ENCODE data around the gene PCK1.

Gene PCK1

GRCh38 chr20:57566803-57567459, 6.0 kb downstream of the PCK1 start:
- POLR2A ChIA-PET, result no interaction called here
- DNase-seq (ENCODE audit: low read depth, low spot score), result no peak
- no peak overlapping the region for H3K4me3 ChIP-seq (ENCODE audit: low read depth, low read length)
- CTCF ChIA-PET, result no interaction called here
- no peak for TF ChIP-seq CTCF (IDR thresholded peaks at IDR 0.05; ENCODE audit: insufficient read depth, low read length, missing control alignments)

GRCh38 chr20:57567471-57568079, 6.7 kb downstream of the PCK1 start:
- ChIA-PET POLR2A (no interaction called here), CTCF (interaction anchor here (1.1 kb wide), 1 partner anchor 25 kb away, joined by 3 read pairs; no protein-coding TSS in a partner anchor)
- DNase-seq (ENCODE audit: low read depth, low spot score), result no peak
- H3K4me3 ChIP-seq (ENCODE audit: low read depth, low read length), result no peak overlapping the region
- no peak for TF ChIP-seq CTCF (IDR thresholded peaks at IDR 0.05; ENCODE audit: insufficient read depth, low read length, missing control alignments)

- ChIA-PET CTCF (interaction anchor here (1.1 kb wide), 1 partner anchor 25 kb away, joined by 3 read pairs; no protein-coding TSS in a partner anchor), POLR2A (no interaction called here)
- TF ChIP-seq CTCF (IDR thresholded peaks at IDR 0.05; ENCODE audit: insufficient read depth, low read length, missing control alignments), result no peak
- DNase-seq (ENCODE audit: low read depth, low spot score), result no peak
- H3K4me3 ChIP-seq (ENCODE audit: low read depth, low read length), result no peak overlapping the region
Observed at GRCh38 chr20:57568088-57568896, 7.4 kb downstream of the PCK1 start.

GRCh38 chr20:57568960-57569359, 8.1 kb downstream of the PCK1 start:
- no peak for TF ChIP-seq CTCF (IDR thresholded peaks at IDR 0.05; ENCODE audit: insufficient read depth, low read length, missing control alignments)
- DNase-seq (ENCODE audit: low read depth, low spot score), result no peak
- H3K4me3 ChIP-seq (ENCODE audit: low read depth, low read length), result no peak overlapping the region
- ChIA-PET POLR2A (no interaction called here), CTCF (no interaction called here)

- CTCF ChIA-PET, result interaction anchor here (0.6 kb wide), 1 partner anchor 16 kb away, joined by 3 read pairs; no protein-coding TSS in a partner anchor
- DNase-seq (ENCODE audit: low read depth, low spot score), result no peak
- POLR2A ChIA-PET, result no interaction called here
- H3K4me3 ChIP-seq (ENCODE audit: low read depth, low read length), result no peak overlapping the region
- TF ChIP-seq CTCF (IDR thresholded peaks at IDR 0.05; ENCODE audit: insufficient read depth, low read length, missing control alignments), result no peak
Observed at GRCh38 chr20:57570145-57570850, 9.4 kb downstream of the PCK1 start.

Data from AG04449 (cell line).